Urinary bladder (tissue), 4 donors: Measurements from ENCODE around the gene AKR7A3. TPM values are rescaled to one million over a fixed set of nuclear protein-coding genes. Genes with fewer than 3 reads are reported as not detected.
"Not testable (repeated sequence)": the region's sequence is repeated elsewhere in the genome, so short reads cannot be mapped to it uniquely, and the experiment has no call there.

Experiments used
- DNase-seq: peaks from one replicate; pipeline ENCODE4 v3.0.0-alpha.2; 2015; ENCODE audit errors: extremely low spot score
- H3K27ac ChIP-seq: one replicate; pipeline ENCODE4 v1.5.1; 2013; ENCODE audit warnings: low read depth, mild to moderate bottlenecking, moderate library complexity
- H3K36me3 ChIP-seq: one replicate; pipeline ENCODE4 v1.6.1; 2013; ENCODE audit warnings: mild to moderate bottlenecking, moderate library complexity; ENCODE audit not compliant: insufficient read depth
- H3K4me1 ChIP-seq: one replicate; pipeline ENCODE4 v1.6.1; 2013; ENCODE audit warnings: mild to moderate bottlenecking, moderate library complexity; ENCODE audit not compliant: insufficient read depth
- H3K4me3 ChIP-seq: one replicate; pipeline ENCODE4 v1.5.1; 2013; ENCODE audit warnings: low read depth, low read length
- WGBS: extraction: QIAGEN DNeasy Blood & Tissue Kit; methylation state at CpG from one replicate; pipeline ENCODE4 v1.1.7; 2013; 5-methylcytosine and 5-hydroxymethylcytosine counted together
- polyA plus RNA-seq: library from polyadenylated mRNA; stranded (reverse); fragments of 200-250 nt; gene quantifications from one replicate; pipeline ENCODE4 v1.2.3, GENCODE V29; 2013
- total RNA-seq: library from RNA; depleted of rRNA; stranded (reverse); fragments of >200 nt; gene quantifications from one replicate; pipeline ENCODE4 v1.2.3, GENCODE V29; 2014
- donor health status: healthy with polysubstance abuse.
- donor health status: healthy.

AKR7A3 gene
- total and polyA plus RNA-seq, 2 donors, result 0.53 to 0.61 TPM

GRCh38 chr1:19312782-19313635 lies 24.4 kb upstream of the AKR7A3 start:
- Histone ChIP-seq H3K27ac (peak overlapping the region; percentile 38), H3K4me3 (peak overlapping the region; percentile 68), H3K4me1 (no peaks in the 10 kb centered on the region), H3K36me3 (peaks cover 3% of the 10 kb centered on the region)
- WGBS, result 41% methylated on average over 20 of the region's 20 CpGs
- no peak for DNase-seq

- no peaks in the 10 kb centered on the region for H3K36me3 ChIP-seq
- no peaks in the 10 kb centered on the region for H3K4me1 ChIP-seq
- H3K27ac ChIP-seq, result peak within 1 kb of the TSS; percentile 38
- under 1% methylated on average over 105 of the region's 105 CpGs for WGBS
- H3K4me3 ChIP-seq, result peak within 1 kb of the TSS; percentile 68
- peak; percentile 67 for DNase-seq
These were observed 23.6 kb upstream of the AKR7A3 start, which contains the start of the genes AKR7A2 and SLC66A1 for GRCh38 chr1:19311931-19312781. Gene AKR7A2, minus strand, starts transcription at chr1:19312144. Its CDS starts 20 bp downstream, at chr1:19312124. Gene SLC66A1, plus strand, starts transcription at chr1:19312326. Its CDS starts 5,352 bp downstream, at chr1:19317678.

- Histone ChIP-seq H3K4me1 (no peaks in the 10 kb centered on the region), H3K27ac (no peak overlapping the region), H3K36me3 (no peaks in the 10 kb centered on the region), H3K4me3 (peak overlapping the region; percentile 68)
- WGBS, result 1% methylated on average over 29 of the region's 29 CpGs
- no peak for DNase-seq
These were observed 22.9 kb upstream of the AKR7A3 start for GRCh38 chr1:19311503-19311930.

- DNase-seq, result no peak
- WGBS, result 45% methylated on average over 13 of the region's 13 CpGs
- Histone ChIP-seq H3K36me3 (no peaks in the 10 kb centered on the region), H3K27ac (no peak overlapping the region), H3K4me1 (no peaks in the 10 kb centered on the region), H3K4me3 (peak overlapping the region; percentile 68)
These were observed 22.3 kb upstream of the AKR7A3 start for GRCh38 chr1:19310720-19311502.

GRCh38 chr1:19310061-19310460 lies 21.5 kb upstream of the AKR7A3 start:
- 89% methylated on average over 7 of the region's 7 CpGs for WGBS
- no peaks in the 10 kb centered on the region for H3K36me3 ChIP-seq
- no peak overlapping the region for H3K4me3 ChIP-seq
- H3K27ac ChIP-seq, result no peak overlapping the region
- no peaks in the 10 kb centered on the region for H3K4me1 ChIP-seq
- no peak for DNase-seq

GRCh38 chr1:19309123-19309813 lies 20.7 kb upstream of the AKR7A3 start:
- WGBS, result 67% methylated on average over 6 of the region's 6 CpGs
- H3K36me3 ChIP-seq, result peaks cover 2% of the 10 kb centered on the region
- DNase-seq, result no peak
- no peak overlapping the region for H3K4me3 ChIP-seq
- H3K27ac ChIP-seq, result no peak overlapping the region
- no peaks in the 10 kb centered on the region for H3K4me1 ChIP-seq

- 95% methylated on average over 3 of the region's 3 CpGs for WGBS
- Histone ChIP-seq H3K4me1 (no peaks in the 10 kb centered on the region), H3K4me3 (no peak overlapping the region), H3K36me3 (peaks cover 2% of the 10 kb centered on the region), H3K27ac (no peak overlapping the region)
- no peak for DNase-seq
These were observed 19.9 kb upstream of the AKR7A3 start for GRCh38 chr1:19308509-19308907.

GRCh38 chr1:19307794-19308508 lies 19.4 kb upstream of the AKR7A3 start:
- 92% methylated on average over 10 of the region's 10 CpGs for WGBS
- peaks cover 2% of the 10 kb centered on the region for H3K36me3 ChIP-seq
- no peaks in the 10 kb centered on the region for H3K4me1 ChIP-seq
- H3K4me3 ChIP-seq, result no peak overlapping the region
- DNase-seq, result no peak
- no peak overlapping the region for H3K27ac ChIP-seq

- DNase-seq, result no peak
- WGBS, result 95% methylated on average over 6 of the region's 6 CpGs
- no peak overlapping the region for H3K27ac ChIP-seq
- no peaks in the 10 kb centered on the region for H3K4me1 ChIP-seq
- H3K4me3 ChIP-seq, result no peak overlapping the region
- peaks cover 2% of the 10 kb centered on the region for H3K36me3 ChIP-seq
These were observed 18.4 kb upstream of the AKR7A3 start for GRCh38 chr1:19306941-19307340.

GRCh38 chr1:19305880-19306279 lies 17.3 kb upstream of the AKR7A3 start:
- no peak for DNase-seq
- Histone ChIP-seq H3K36me3 (peaks cover 2% of the 10 kb centered on the region), H3K4me3 (no peak overlapping the region), H3K27ac (no peak overlapping the region), H3K4me1 (no peaks in the 10 kb centered on the region)
- 93% methylated on average over 11 of the region's 11 CpGs for WGBS

- H3K27ac ChIP-seq, H3K4me3 ChIP-seq, DNase-seq, H3K36me3 ChIP-seq, H3K4me1 ChIP-seq: not testable (repeated sequence)
- WGBS, result 94% methylated on average over 10 of the region's 10 CpGs
These were observed 15.5 kb upstream of the AKR7A3 start for GRCh38 chr1:19304081-19304480.

- 94% methylated on average over 2 of the region's 2 CpGs for WGBS
- DNase-seq, result no peak
- Histone ChIP-seq H3K36me3 (peaks cover 2% of the 10 kb centered on the region), H3K27ac (no peak overlapping the region), H3K4me1 (no peaks in the 10 kb centered on the region), H3K4me3 (no peak overlapping the region)
These were observed 11.6 kb upstream of the AKR7A3 start for GRCh38 chr1:19300211-19300610.
